ENCODE measurements around the gene ANGPTL2.
A peak's percentile ranks its signal among the peaks of the same experiment; 100 is the strongest.

ANGPTL2 gene

DNA sequence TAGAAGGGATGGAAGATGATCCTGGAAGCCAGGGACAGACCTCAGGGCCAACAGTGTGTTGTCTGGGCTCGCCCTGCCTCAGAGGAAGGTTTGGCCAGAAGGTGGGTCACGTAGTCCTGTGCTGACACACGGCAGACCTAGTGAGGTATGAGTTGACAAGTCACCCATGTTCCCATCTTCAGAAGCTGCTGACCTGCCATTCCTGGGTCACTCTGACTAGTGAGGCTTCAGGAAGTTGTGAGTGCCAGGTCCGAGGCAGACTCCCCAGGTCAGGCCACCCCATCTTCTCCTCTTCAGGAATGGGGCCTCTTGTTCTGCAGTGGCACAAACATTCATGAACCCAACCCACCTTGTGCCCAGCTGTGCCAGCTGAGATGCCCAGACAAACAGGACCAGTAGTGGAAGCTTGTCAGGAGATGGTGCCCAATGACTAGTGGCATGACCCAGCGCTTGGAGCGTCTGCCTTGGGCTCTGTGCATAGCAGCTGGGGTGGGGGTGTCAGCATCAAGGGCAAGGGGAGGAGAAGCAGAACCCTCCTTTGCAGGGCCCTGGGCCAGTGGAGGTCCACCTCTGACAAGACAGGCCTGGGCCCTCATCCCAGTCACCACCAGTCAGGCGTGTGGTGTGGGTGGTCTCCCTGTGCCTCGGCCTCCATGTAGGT, 16.8 kb upstream of the ANGPTL2 start:
- intact Hi-C loops (cut with DNase I) = no loop called here
- DNase-seq = peak in 2 of 10 donors; percentile 69 to 77

DNA sequence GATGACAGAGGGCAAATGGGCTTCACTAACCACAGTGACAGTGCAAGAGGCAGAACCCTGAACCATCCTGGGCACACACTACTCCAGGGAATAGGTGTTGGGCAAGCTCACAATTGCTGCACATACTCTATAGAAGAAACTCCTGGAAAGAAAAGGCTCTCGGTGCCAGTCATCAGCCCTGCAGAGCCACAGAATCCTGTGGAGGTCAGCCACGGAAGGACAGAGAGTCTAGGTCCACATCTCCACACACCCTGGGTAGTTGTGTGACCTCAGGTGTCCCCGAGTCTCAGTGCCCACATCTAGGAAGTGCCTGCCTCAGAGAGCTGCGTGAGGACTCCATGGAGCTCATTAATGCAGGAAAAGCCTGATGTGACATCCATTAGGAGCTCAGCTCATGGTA, 16.0 kb upstream of the ANGPTL2 start:
- intact Hi-C loops (cut with DNase I) = no loop called here
- DNase-seq = peak in 2 of 10 donors; percentile 21 to 56

DNA sequence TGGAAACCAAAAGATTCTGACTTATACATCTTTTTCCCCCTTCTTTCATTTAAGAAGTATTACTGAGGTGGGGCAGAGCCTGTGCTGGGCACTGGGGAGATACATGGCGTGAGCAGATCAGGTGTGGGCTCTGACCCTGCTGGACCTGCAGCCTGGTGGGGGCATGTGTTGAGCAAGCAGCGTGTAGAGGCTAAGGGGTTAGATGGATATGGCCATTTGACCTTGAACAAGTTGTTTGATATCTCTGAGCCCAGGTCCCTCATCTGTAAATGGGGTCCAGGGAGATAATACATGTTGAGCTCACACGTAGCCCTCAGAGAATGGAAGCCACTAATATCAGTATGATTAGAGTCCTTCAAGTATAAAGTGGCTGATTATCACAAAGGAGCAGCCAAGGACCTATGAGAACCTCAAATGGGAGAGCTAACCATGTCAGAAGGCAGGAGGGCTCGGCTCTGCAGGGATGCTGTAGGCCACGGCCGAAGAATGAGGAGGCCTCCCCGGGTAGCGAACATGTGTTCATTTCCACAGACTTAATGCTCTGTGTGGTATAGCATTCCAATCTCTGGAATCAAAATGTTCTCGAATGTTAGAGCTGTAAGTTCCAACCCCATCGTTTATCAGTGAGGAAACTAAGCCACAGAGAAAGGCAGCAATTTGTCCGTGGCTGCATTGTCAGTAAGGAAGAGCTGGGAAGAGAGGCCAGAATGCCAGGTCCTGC, 15.4 kb upstream of the ANGPTL2 start:
- intact Hi-C loops (cut with DNase I) = no loop called here
- DNase-seq = peak in 2 of 10 donors; percentile 36 to 67

DNA sequence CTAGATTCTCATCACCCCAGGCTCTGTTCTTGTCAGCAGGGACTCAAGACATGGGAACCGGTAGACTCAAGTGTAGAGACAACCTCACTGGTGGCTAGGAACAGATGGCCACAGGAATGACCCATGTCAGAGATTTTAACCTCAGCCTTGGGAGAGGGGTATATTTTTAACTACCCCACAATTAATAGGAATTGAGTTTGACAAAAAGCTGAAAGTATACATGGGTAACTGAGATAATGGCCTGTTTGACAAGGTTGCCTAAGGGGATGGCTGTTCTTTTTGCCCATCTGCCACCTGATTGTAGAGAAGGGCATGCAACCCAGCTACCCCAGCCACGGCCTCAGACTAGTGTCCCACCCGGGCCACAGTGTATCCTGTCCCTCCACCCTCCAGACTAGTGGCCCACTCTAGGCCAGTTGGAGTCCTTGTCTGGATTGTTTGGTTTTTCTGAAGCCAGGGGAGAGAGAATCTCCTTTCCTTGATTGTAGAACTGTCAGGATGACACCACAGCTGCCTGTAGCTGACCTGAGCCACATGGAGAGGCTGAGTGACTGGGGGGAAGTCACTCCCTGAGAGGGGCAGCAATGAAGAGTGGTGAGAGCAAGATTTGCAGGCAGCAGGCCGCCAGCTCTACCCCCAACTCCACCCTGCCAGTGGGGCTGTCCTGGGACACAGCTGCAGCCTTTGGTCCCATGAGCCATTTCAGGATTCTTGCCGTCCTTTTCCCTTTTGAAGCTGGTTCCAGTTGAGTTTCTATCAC, 14.6 kb upstream of the ANGPTL2 start:
- peak in 2 of 10 donors; percentile 30 to 35 for DNase-seq
- intact Hi-C loops (cut with DNase I) = no loop called here

DNA sequence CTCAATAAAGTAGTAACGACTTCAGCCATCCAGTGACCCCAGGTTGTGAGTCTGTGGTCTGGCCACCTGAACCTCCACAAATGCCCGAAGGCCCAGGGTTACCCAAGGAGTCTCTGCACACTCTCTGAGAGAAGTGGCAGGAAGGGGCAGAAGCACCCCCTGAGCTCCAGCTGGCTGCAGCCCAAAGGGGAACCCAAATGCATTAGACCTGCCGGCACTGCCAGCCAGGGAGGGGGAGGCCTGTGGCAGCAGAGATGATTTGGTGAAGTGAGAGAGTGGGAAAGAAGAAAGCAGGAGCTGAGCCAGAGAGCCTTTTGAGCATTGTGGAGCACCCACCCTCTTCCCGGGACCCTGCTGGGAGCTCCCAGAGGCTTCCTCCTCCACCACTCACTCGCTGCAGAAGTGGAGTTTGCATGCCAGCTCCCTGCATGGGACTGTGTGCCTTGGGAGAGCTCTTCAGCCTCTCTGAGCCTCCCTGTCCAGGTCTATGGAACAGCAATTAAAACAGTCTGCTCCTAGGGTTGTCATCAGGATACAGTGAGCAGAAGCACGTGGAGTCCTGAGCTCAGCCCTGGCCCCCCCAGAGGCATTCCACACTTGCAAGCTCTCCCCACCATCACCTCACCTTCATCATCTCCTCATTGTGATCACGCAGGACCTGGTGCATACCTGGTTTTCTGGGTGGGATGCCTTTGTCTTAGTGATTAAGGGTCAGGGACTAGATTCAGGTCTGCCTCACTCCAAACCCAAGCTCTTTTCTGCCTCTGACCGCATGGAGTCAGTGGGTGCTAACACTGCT, 13.8 kb upstream of the ANGPTL2 start:
- intact Hi-C loops (cut with DNase I) = no loop called here

DNA sequence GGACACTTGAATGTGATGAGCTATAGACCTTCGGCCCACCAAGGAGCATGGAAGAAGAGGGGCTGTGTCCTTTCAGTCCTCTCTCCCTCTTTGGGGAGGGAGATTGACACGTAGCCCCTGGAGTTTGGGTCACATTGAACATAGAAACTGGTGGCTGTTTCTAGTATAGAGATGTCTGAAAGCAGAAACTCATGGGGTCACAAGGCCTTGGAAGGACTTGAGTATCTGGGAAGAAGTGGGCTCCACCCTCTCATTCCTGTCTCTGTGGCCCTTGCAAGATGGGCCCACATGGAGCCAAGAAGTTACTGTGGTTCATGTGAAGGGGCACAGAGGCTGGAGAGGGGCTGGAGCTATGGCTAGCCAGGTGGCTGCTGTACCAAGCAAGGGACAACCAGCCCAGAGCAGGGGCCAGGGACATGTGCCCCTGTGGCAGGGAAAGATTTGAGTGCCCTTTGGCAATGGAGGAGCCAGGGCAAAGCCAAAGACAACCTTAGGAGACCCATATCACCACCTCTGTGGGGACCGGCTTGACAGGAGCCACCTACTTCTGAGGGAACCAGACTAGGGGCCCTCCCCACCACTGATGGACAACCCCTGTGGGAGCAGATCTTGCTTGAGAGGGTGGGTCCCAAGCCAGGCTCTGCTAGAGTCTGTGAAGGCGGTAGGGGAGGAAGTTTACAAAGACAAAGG, 12.8 kb upstream of the ANGPTL2 start:
- intact Hi-C loops (cut with DNase I) = no loop called here
- peak in 2 of 10 donors; percentile 62 to 78 for DNase-seq

More for the DNA sequence above, 13.8 kb upstream of the ANGPTL2 start:
- peak in 2 of 10 donors; percentile 57 to 73 for DNase-seq

- intact Hi-C loops (cut with DNase I) = no loop called here
- peak; percentile 59 to 97 (median 81) for DNase-seq
These were observed 11.3 kb upstream of the ANGPTL2 start for GRCh38 chr9:127133739-127134167.

DNA sequence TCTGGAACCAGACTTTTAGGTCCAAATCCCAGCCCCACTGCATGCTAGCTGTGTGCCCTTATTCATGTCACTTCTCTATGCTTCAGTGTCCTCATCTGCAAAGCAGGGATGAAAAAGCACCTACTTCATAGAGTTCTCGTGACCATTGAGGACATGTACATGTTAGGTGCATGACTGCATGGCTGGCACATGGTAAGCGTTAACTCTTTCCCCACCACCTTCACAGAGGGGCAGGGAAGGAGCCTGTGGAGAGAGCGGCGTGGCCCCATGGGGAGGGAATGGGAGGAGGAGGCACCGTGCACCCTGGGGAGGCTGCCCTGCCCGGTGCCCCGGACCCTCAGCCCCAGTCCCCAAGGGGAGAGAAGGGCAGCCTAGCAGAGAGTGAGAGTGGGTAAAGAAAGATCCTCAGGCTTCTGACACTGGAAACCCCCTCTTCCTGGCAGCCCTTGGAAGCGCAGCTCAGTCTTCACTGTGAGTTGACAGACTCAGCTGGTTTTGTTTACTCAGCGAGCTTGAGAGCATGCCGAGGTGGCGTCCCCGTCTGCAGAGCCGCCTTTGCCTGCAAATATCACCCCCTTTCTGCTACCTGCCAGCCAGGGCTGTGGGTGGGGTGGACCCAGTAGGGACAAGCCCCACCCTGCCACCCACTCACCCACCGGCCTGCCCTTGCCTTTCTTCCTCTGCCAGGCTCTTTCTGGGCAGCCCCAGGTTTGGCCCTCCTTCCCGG, 10.6 kb upstream of the ANGPTL2 start:
- peak in 6 of 10 donors; percentile 39 to 91 (median 72) for DNase-seq
- intact Hi-C loops (cut with DNase I) = no loop called here

DNA sequence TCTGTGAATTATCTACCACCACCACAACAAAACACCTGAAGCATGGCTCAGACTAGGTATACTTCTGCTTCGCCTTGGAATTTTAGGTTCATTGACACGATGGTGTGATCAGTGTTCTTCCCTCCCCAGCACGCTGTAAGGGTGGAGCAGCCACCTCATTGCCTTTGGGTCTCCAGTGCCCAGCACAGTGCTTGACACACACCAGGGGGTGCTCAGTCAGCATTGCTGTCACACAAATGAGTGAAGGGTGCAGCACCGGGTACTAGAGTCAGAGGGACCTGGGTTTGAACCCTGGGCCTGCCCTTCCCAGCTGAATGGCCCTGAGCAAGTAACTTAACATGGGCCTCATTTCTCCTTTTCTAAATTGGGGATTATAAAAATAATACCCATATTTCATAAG, 9.9 kb upstream of the ANGPTL2 start:
- peak in 2 of 10 donors; percentile 62 to 74 for DNase-seq
- intact Hi-C loops (cut with DNase I) = no loop called here

DNA sequence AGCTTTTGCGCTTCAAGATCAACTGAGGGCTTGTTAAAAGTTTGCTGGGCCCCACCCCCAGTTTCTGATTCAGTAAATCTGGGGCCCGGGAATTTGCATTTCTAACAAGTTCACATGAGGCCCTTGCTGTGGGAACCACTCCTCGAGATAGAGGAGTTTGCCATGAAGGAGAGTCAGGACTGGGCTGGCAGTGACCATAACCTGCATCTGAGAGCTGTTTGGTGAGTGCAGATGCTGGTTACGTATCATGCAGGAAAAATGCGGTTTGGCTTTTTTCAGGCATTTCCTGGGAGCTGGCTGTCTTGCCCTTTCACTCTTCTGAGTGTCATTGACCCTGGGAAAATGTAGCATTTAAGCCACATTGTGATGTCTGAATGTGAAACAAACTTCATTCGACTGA, 9.4 kb upstream of the ANGPTL2 start:
- peak in 2 of 10 donors; percentile 46 to 59 for DNase-seq
- intact Hi-C loops (cut with DNase I) = no loop called here

GRCh38 chr9:127130661-127131538, 8.5 kb upstream of the ANGPTL2 start:
- intact Hi-C loops (cut with DNase I) = no loop called here
- DNase-seq = peak; percentile 55 to 95 (median 75)

DNA sequence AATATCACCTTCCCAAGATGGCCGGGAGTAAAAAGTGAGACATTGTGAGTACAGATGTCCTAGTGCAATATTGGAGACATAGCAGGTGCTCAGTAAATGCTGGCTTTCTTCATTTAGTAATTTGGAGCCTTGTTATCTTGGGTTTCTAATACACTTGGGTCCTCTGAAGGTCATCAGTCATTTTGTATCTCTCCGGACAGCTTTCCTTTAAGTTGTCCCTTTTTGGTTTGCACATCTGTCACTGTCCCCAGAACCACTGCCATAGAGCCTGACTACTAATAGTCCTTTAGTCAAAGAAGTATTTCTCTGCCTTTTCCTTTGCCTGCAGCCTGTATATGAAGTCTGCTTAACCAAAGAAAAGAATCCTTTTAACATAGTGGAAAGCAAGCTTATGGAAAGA, 7.8 kb upstream of the ANGPTL2 start:
- intact Hi-C loops (cut with DNase I) = no loop called here
- no peak for DNase-seq

- intact Hi-C loops (cut with DNase I) = loop anchor here (10.0 kb wide), 1 partner anchor 55 kb away; no protein-coding TSS in a partner anchor
- peak in 2 of 10 donors; percentile 64 to 82 for DNase-seq
These were observed 7.3 kb upstream of the ANGPTL2 start for GRCh38 chr9:127129718-127130085.

GRCh38 chr9:127129073-127129717, 6.8 kb upstream of the ANGPTL2 start:
- intact Hi-C loops (cut with DNase I) = loop anchor here (10.0 kb wide), 1 partner anchor 56 kb away; no protein-coding TSS in a partner anchor

GRCh38 chr9:127128341-127129072, 6.1 kb upstream of the ANGPTL2 start:
- intact Hi-C loops (cut with DNase I) = loop anchor here (10.0 kb wide), 1 partner anchor 56 kb away; no protein-coding TSS in a partner anchor
- peak in 2 of 10 donors; percentile 52 to 69 for DNase-seq

More at GRCh38 chr9:127129073-127129717, 6.8 kb upstream of the ANGPTL2 start:
- DNase-seq = no peak

DNA sequence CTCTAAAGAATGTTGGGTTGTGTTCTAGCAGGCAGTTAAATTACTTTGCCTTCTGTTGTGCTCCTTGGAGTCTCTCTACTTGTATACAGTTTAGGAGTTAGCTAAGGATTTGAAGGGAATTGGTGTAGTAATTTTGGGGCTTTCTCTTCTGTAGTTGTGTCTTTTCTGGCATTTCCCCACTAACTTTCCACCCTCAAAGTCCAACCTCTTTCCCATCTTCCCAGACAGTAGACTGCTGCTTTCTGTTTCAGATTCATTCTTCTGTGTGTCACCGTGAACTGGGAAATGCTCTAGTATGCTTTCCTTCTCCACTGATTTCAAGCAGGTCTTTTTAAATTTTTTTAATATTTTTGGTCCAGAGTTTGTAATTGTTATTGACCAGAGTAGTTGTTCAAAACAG, 4.5 kb upstream of the ANGPTL2 start:
- intact Hi-C loops (cut with DNase I) = loop anchor here (10.0 kb wide), 1 partner anchor 58 kb away; no protein-coding TSS in a partner anchor
- no peak for DNase-seq

Measured in posterior cingulate gyrus (tissue), 11 donors.